Fibroblast of the aortic adventitia (primary cell): Measurements from ENCODE around the gene PLCD1. TPM values are rescaled to one million over a fixed set of nuclear protein-coding genes. Genes with fewer than 3 reads are reported as not detected.
A peak's percentile ranks its signal among the peaks of the same experiment; 100 is the strongest.

ENCODE experiments used
- DNase-seq: peaks from one replicate; pipeline ENCODE4 v3.0.0-alpha.2; 2010; ENCODE audit warnings: low read depth
- H3K4me3 ChIP-seq: 2 replicates; pipeline ENCODE4 v1.5.1; 2011; ENCODE audit warnings: low read depth, mild to moderate bottlenecking, control low read depth, low read length, moderate library complexity
- total RNA-seq: library from RNA; depleted of rRNA; stranded (reverse); fragments of >200 nt; gene quantifications from 2 replicates; pipeline ENCODE4 v1.2.3, GENCODE V29; 2012; ENCODE audit warnings: low replicate concordance
- TF ChIP-seq, protein P1 (sequence below): IDR thresholded peaks from 2 replicates; pipeline ENCODE4 v1.5.1; 2011; ENCODE audit warnings: mild to moderate bottlenecking, low read length, control low read depth, inconsistent platforms; ENCODE audit not compliant: insufficient read depth

The PLCD1 gene
- total RNA-seq, 1 donor: 28.3 TPM

DNA sequence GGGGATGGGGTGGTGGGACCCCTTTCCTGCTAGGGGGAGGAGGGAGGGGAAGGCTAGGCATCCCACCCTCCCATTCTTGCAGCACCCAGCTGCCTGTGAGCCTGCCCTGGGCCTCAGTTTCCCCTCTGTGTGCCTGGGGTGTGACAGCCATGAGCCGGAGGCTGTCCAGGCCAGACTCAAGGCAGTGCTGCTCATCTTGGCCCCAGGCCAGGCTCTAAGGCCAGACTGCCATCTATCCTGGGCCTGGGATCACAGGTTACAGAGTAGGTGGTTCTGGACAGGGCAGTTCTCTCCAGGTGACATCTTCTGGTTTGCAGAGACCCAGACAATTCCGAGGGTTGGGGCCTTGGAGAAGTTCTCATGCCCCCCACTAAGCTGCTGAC, 42.1 kb downstream of the PLCD1 start:
- no peak overlapping the region for H3K4me3 ChIP-seq
- DNase-seq: no peak
- TF ChIP-seq, protein P1, sequence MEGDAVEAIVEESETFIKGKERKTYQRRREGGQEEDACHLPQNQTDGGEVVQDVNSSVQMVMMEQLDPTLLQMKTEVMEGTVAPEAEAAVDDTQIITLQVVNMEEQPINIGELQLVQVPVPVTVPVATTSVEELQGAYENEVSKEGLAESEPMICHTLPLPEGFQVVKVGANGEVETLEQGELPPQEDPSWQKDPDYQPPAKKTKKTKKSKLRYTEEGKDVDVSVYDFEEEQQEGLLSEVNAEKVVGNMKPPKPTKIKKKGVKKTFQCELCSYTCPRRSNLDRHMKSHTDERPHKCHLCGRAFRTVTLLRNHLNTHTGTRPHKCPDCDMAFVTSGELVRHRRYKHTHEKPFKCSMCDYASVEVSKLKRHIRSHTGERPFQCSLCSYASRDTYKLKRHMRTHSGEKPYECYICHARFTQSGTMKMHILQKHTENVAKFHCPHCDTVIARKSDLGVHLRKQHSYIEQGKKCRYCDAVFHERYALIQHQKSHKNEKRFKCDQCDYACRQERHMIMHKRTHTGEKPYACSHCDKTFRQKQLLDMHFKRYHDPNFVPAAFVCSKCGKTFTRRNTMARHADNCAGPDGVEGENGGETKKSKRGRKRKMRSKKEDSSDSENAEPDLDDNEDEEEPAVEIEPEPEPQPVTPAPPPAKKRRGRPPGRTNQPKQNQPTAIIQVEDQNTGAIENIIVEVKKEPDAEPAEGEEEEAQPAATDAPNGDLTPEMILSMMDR: no peak

DNA sequence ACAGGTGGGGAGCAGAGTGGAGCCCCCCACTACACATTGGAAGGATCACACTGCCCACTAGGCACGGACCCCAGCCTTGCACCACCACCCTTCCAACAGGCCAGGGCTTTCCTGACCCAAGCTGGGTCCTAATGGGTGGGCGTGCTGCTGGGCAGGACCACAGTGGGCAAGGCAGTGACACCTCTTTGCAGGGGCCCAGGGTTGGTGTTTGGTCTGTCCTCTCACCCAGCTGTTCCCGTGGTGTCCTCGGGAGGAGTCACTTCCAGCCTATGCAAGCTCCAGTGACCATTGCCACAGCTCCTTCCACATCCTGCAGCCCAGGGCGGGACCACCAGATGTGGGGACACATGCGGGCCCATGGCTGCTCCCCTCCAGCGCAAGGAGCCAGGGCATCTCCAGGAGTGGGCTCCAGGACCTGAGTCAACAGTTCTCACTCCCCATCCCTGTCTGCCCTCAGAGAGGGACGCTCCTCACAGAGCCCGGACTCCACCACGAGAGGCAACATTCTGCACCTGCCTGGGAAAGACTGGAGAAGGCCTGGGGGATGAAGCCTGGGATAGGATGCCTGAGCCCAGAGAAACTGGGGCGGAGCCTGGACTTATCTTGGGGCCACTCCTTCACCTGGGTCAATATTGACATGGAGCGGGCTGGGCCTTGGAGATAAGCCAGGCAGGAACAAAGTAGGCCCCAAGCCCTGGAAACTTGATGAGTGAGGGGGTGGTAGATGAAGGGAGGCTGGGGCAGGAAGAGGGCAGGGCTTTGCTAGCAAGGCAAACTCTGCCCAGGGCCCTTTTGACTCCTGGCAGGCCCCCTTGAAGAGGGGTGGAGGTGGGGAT, 42.7 kb downstream of the PLCD1 start:
- H3K4me3 ChIP-seq: no peak overlapping the region
- DNase-seq: no peak
- TF ChIP-seq, protein P1: no peak

DNA sequence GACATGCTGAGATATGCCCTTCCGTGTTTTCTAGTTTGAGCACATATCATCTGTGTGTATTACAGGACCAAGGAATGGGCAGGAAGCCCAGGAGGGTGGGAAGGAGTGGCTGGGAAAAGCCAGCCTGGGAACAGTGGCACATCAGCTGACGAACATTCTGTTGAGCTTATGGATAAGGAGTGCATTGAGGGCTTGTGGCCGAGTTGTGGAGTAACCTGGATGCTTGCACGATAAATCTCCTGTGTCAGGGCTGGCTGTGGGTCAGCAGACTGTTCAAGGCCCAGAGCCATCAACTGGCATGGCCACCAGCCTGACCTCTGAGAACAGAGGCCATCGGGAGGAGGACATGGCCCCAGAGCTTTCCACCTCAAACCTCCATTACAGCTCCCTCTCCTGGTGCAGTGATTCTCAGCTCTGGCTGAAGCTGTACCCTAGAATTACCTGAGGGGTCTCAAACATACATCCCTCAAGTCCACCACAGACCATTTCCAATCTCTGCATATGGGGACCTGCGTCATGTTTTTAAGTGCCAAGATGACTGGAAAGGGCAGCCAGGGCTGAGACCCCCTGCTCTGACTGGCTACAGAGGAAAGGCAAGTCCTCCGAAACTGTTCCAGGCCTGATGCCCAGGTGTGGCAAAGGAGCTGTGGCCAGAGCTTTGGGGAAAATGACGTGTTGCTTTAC, 43.7 kb downstream of the PLCD1 start:
- DNase-seq: peak; percentile 54
- no peak overlapping the region for H3K4me3 ChIP-seq
- TF ChIP-seq, protein P1: peak; percentile 2

DNA sequence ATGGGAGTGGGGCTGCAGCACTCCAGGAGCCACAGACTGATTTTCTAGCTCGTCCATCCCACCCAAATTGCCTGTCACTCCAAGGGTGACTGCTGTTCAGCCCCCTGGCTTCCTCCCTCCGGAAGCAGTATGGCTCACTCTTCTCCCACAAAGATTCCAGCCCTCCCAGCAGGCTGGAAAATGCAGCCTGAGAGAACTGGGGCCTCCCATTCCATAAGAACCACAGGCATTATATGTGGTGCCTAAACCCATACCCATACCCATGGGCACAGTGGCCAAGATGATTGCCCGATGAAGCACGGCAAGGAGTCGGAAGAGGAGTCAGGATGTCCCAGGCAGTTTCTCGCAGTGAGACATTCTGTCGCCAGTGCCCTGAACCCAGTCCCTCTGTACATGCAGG, 44.8 kb downstream of the PLCD1 start:
- H3K4me3 ChIP-seq: no peak overlapping the region
- DNase-seq: no peak
- TF ChIP-seq, protein P1: no peak

DNA sequence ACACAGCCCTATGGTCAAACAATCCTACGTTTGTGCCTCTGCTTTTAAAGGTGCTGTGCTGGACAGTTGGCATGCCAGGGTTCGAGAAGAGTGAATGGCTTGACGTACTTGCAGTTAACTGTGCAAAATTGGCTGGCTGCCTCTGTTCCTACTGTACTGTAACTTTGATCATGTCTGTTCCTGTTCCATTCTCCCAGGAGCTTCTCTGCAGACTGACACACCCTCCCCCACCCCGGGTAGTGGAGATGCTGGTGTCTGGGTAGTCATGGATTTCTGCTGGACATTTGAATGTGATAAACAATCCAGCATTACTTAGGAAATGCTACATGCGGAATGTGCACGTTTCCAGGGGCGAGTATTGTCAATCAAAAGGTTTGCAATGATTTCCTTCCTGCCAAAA, 45.4 kb downstream of the PLCD1 start:
- no peak overlapping the region for H3K4me3 ChIP-seq
- no peak for DNase-seq
- TF ChIP-seq, protein P1: no peak

GRCh38 chr3:37982331-37982730, 47.1 kb downstream of the PLCD1 start:
- TF ChIP-seq, protein P1: no peak
- no peak overlapping the region for H3K4me3 ChIP-seq
- no peak for DNase-seq
